Coronary artery (tissue), 2 donors: ENCODE data around the gene ZNF586.
A peak's percentile ranks its signal among the peaks of the same experiment; 100 is the strongest.
"Not testable (repeated sequence)": the region's sequence is repeated elsewhere in the genome, so short reads cannot be mapped to it uniquely, and the experiment has no call there.

Source experiments
- DNase-seq: peaks from one replicate; pipeline ENCODE4 v3.0.0-alpha.2; 2017; ENCODE audit warnings: low spot score
- H3K27ac ChIP-seq, 2 donors: fragments of 200-600 bp; sonication (generic); one replicate each; pipeline ENCODE4 v1.5.1; 2016 to 2019
- H3K4me3 ChIP-seq: fragments of 200-600 bp; sonication (generic); 2 replicates; pipeline ENCODE4 v1.5.1; 2016; ENCODE audit warnings: mild to moderate bottlenecking, moderate library complexity
- TF ChIP-seq, protein P1 (sequence below): fragments of 200-600 bp; sonication (generic); IDR thresholded peaks from one replicate; pipeline ENCODE4 v1.5.1; 2019; ENCODE audit warnings: antibody characterized with exemption

The ZNF586 gene

GRCh38 chr19:57776764-57777296, 7.4 kb downstream of the ZNF586 start:
- TF ChIP-seq, protein P1, sequence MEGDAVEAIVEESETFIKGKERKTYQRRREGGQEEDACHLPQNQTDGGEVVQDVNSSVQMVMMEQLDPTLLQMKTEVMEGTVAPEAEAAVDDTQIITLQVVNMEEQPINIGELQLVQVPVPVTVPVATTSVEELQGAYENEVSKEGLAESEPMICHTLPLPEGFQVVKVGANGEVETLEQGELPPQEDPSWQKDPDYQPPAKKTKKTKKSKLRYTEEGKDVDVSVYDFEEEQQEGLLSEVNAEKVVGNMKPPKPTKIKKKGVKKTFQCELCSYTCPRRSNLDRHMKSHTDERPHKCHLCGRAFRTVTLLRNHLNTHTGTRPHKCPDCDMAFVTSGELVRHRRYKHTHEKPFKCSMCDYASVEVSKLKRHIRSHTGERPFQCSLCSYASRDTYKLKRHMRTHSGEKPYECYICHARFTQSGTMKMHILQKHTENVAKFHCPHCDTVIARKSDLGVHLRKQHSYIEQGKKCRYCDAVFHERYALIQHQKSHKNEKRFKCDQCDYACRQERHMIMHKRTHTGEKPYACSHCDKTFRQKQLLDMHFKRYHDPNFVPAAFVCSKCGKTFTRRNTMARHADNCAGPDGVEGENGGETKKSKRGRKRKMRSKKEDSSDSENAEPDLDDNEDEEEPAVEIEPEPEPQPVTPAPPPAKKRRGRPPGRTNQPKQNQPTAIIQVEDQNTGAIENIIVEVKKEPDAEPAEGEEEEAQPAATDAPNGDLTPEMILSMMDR = no peak
- Histone ChIP-seq H3K27ac (no peak overlapping the region), H3K4me3 (no peak overlapping the region)
- DNase-seq = no peak

DNA sequence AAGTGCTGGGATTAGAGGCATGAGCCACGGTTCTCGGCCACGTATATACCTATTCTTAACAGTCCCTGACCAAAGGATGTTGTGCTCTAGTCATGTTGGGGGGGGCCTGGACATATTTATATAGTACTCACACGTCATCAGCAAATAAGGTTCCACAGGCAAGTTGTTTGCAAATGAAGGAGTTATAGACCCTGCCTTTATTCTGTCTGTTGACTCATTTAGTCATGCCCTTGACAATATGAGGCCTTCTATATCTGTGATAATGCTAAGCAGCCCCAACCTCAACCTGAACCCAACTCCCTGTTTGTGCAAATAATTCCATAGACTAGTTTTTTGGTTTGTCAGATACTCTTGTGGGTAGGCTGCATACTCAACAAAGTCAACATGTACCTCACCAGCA, 8.9 kb downstream of the ZNF586 start:
- H3K27ac ChIP-seq = no peak overlapping the region
- TF ChIP-seq, protein P1 = no peak
- no peak for DNase-seq
- H3K4me3 ChIP-seq = no peak overlapping the region

GRCh38 chr19:57779220-57779845, 9.9 kb downstream of the ZNF586 start:
- no peak for DNase-seq
- H3K27ac ChIP-seq = no peak overlapping the region
- H3K4me3 ChIP-seq = peak overlapping the region; percentile 36
- TF ChIP-seq, protein P1 = no peak

GRCh38 chr19:57786286-57786685, 16.8 kb downstream of the ZNF586 start:
- Histone ChIP-seq H3K4me3 (no peak overlapping the region), H3K27ac (no peak overlapping the region)
- no peak for DNase-seq
- TF ChIP-seq, protein P1 = no peak

DNA sequence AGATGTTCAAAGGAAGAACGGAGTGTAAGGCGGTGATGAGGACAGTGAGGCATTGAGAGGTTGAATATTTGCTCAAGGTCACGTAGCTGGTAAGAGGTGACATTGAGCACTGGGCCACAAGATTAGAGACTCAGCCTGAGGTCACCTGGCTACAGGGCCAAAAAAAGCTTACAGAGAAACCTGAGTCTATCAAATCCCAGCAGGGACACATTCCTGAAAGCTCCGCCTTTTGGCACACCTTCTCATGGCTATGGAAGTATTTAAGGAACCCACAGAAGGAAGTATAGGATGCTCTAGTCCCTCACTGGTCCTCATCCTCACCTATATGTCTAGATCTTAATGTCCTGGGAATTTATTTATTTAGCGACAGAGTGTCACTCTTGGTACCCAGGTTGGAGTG, 17.4 kb downstream of the ZNF586 start:
- Histone ChIP-seq H3K27ac (no peak overlapping the region), H3K4me3 (no peak overlapping the region)
- TF ChIP-seq, protein P1 = no peak
- no peak for DNase-seq

DNA sequence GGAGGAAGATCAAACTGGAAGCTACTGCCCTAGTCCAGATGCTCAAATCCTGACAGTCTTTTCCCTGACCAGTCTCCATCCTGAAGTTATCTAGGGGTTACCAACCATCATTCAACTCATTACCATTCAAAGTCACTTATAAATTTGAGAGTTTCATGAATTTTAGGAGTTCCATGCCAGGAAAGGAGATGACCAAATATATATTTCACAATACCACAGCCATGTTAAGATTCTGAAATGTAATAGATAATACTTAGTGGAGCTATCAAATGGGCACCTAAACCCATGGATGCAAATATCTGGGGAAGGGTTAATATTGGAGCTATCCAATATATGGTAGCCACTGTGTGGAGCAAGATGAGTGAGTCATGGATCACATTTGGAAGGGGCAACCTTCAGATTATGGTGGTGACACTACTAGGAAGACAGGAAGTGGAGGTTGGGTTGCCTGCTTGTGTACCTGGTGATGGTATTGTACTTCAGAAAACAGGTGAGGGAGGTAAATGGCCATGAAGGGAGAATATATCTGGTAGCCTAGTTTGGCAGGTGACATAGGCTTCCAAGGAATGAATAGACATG, 18.7 kb downstream of the ZNF586 start:
- TF ChIP-seq, protein P1 = no peak
- Histone ChIP-seq H3K4me3 (no peak overlapping the region), H3K27ac (no peak overlapping the region)
- DNase-seq = no peak

- DNase-seq = no peak
- Histone ChIP-seq H3K27ac (no peak overlapping the region), H3K4me3 (no peak overlapping the region)
- TF ChIP-seq, protein P1 = no peak
Measured at GRCh38 chr19:57789288-57789687, 19.8 kb downstream of the ZNF586 start.

DNA sequence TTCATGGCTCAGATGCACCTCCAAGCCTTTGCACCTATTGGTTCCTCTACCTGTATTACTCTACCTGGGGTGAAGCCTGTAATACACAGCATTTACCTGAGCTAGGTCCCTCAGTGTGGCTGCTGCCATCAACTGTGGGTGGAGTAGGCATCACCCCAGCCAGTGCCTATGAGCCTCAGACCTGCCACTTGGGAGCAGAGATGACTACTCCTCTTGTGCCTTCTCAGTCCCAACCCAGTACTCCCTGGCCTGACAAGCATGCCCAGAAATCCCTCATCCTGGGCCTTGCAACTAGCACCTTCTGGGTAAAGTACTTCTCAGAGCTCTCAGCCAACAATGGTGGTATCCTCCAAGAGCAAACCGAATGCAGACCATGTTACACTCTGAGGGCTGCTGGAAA, 27.1 kb downstream of the ZNF586 start:
- DNase-seq, H3K4me3 ChIP-seq, H3K27ac ChIP-seq: not testable (repeated sequence)
